SH-SY5Y (cell line): ENCODE results near the gene NEUROD2.

ENCODE experiments used
- GATA2 ChIP-seq: IDR thresholded peaks from 2 replicates; pipeline ENCODE4 v1.6.1; 2011; ENCODE audit warnings: mild to moderate bottlenecking, low read depth, low read length
- GATA3 ChIP-seq: IDR thresholded peaks from 2 replicates; pipeline ENCODE4 v1.6.1; 2011; ENCODE audit warnings: low read depth, mild to moderate bottlenecking, low read length, moderate library complexity

Gene NEUROD2

GRCh38 chr17:39618246-39618913 lies 10.7 kb upstream of the NEUROD2 start:
- no peak for TF ChIP-seq GATA3
- TF ChIP-seq GATA2 = no peak

GRCh38 chr17:39617446-39618245 lies 9.9 kb upstream of the NEUROD2 start:
- no peak for TF ChIP-seq GATA2

- TF ChIP-seq GATA3 (no peak), GATA2 (no peak)
Observed at GRCh38 chr17:39617100-39617445, 9.4 kb upstream of the NEUROD2 start.

GRCh38 chr17:39615434-39615833 lies 7.7 kb upstream of the NEUROD2 start:
- TF ChIP-seq GATA3 (no peak), GATA2 (no peak)

GRCh38 chr17:39614545-39615157 lies 6.9 kb upstream of the NEUROD2 start:
- TF ChIP-seq GATA2 = no peak
- no peak for TF ChIP-seq GATA3

GRCh38 chr17:39612935-39613464 lies 5.3 kb upstream of the NEUROD2 start:
- no peak for TF ChIP-seq GATA2
- TF ChIP-seq GATA3 = no peak

GRCh38 chr17:39612291-39612894 lies 4.7 kb upstream of the NEUROD2 start:
- TF ChIP-seq GATA2 (no peak), GATA3 (no peak)

- TF ChIP-seq GATA3 (no peak), GATA2 (no peak)
Observed at GRCh38 chr17:39611401-39612112, 3.8 kb upstream of the NEUROD2 start.

- TF ChIP-seq GATA3 = no peak
- no peak for TF ChIP-seq GATA2
Observed at GRCh38 chr17:39609416-39610025, 1.8 kb upstream of the NEUROD2 start.

GRCh38 chr17:39608142-39608981 lies 642 bp upstream of the NEUROD2 start:
- TF ChIP-seq GATA2 (no peak), GATA3 (no peak)

- TF ChIP-seq GATA2 = no peak
- no peak for TF ChIP-seq GATA3
Observed at GRCh38 chr17:39607057-39607850, 466 bp downstream of the NEUROD2 start.
